ENCODE measurements around the gene ECM2.

DNA sequence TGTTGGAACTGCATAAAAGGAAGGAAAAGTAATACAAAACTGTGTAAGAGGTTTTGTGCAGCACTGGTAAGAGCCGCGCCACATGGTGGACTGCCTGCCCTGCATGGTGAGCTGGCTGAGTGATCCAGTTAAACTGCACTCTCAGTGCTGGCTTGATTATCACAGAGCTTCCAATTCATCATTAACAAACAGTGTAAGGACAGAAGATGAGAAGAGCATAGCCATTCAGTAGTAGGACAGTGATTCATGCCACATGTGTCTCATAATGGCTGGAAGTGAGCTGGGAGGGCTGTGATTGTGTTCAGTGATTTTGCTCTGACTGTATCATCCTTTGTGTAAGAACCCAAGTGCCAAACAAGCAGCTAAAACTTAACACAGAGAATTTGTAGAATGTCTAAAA, 67.6 kb downstream of the ECM2 start:
- TF ChIP-seq, protein P1, sequence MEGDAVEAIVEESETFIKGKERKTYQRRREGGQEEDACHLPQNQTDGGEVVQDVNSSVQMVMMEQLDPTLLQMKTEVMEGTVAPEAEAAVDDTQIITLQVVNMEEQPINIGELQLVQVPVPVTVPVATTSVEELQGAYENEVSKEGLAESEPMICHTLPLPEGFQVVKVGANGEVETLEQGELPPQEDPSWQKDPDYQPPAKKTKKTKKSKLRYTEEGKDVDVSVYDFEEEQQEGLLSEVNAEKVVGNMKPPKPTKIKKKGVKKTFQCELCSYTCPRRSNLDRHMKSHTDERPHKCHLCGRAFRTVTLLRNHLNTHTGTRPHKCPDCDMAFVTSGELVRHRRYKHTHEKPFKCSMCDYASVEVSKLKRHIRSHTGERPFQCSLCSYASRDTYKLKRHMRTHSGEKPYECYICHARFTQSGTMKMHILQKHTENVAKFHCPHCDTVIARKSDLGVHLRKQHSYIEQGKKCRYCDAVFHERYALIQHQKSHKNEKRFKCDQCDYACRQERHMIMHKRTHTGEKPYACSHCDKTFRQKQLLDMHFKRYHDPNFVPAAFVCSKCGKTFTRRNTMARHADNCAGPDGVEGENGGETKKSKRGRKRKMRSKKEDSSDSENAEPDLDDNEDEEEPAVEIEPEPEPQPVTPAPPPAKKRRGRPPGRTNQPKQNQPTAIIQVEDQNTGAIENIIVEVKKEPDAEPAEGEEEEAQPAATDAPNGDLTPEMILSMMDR (IDR thresholded peaks at IDR 0.05), result no peak
- no peak for TF ChIP-seq POLR2A (IDR thresholded peaks at IDR 0.05)
- TF ChIP-seq POLR2AphosphoS5 (IDR thresholded peaks at IDR 0.05), result no peak
